H1 (cell line): ENCODE data around the gene PPP1R12A. TPM values are rescaled to one million over a fixed set of nuclear protein-coding genes. Genes with fewer than 3 reads are reported as not detected.

Experiments used
- CTCF ChIA-PET: fragments of 300-600 bp; sonication (Branson Sonifier 250); formaldehyde crosslinking; loops from one replicate; lab custom pipeline; 2021; ENCODE audit not compliant: partially characterized antibody; lab: Charles Lee
- POLR2A ChIA-PET: fragments of 300-600 bp; sonication (Branson Sonifier 250); formaldehyde crosslinking; loops from one replicate; lab custom pipeline; 2021; ENCODE audit warnings: inconsistent platforms; ENCODE audit not compliant: partially characterized antibody; lab: Charles Lee
- DNase-seq, 2 experiments: peaks; one replicate each; pipeline versions ENCODE4 v3.0.0 to v3.0.0-alpha.2; 2010 to 2022; ENCODE audit warnings: low spot score in 2 of 2, low read depth in 1 of 2, mixed read lengths in 1 of 2
- FAIRE-seq: peaks from 2 replicates; lab custom pipeline; 2011; peaks lifted over from hg19 to GRCh38; lab: Jason Lieb, UNC
- H2AFZ ChIP-seq: 2 replicates; pipeline ENCODE4 v1.8.1; 2012; ENCODE audit warnings: low read length, inconsistent platforms
- H2AK5ac ChIP-seq: 2 replicates; pipeline ENCODE4 v1.6.1; 2013; ENCODE audit warnings: low read depth, low read length
- H2BK120ac ChIP-seq: replicated peaks from 2 replicates; pipeline ENCODE3; 2013; ENCODE audit warnings: low read depth, low read length, inconsistent platforms
- H2BK12ac ChIP-seq: 2 replicates; pipeline ENCODE4 v1.6.1; 2013; ENCODE audit warnings: low read depth, low read length
- H2BK15ac ChIP-seq: 2 replicates; pipeline ENCODE4 v1.6.1; 2013; ENCODE audit warnings: low read length
- H2BK20ac ChIP-seq: 2 replicates; pipeline ENCODE4 v1.6.1; 2013; ENCODE audit warnings: low read length
- H2BK5ac ChIP-seq: 2 replicates; pipeline ENCODE4 v1.6.1; 2013; ENCODE audit warnings: low read depth, low read length
- H3K14ac ChIP-seq: 2 replicates; pipeline ENCODE4 v1.6.1; 2013; ENCODE audit warnings: inconsistent platforms; ENCODE audit not compliant: insufficient read length
- H3K18ac ChIP-seq: 2 replicates; pipeline ENCODE4 v1.6.1; 2013; ENCODE audit warnings: low read length; ENCODE audit errors: extremely low read depth
- H3K23ac ChIP-seq: 2 replicates; pipeline ENCODE4 v1.6.1; 2013; ENCODE audit warnings: inconsistent platforms; ENCODE audit not compliant: insufficient read length
- H3K23me2 ChIP-seq: 2 replicates; pipeline ENCODE4 v1.6.1; 2013; ENCODE audit warnings: low read depth, low read length
- H3K27ac ChIP-seq: 2 replicates; pipeline ENCODE4 v1.6.1; 2011; ENCODE audit warnings: low read depth, low read length, inconsistent platforms
- H3K27me3 ChIP-seq, 4 experiments: replicated peaks in 1 of 4; 1 replicate in 1 of 4; 2 replicates in 3 of 4; pipeline versions ENCODE4 v1.6.1 to v1.8.1; 2011 to 2013; ENCODE audit warnings: low read length in 3 of 4, mild to moderate bottlenecking in 3 of 4, inconsistent platforms in 2 of 4, mixed read lengths in 2 of 4, moderate library complexity in 1 of 4; ENCODE audit not compliant: control insufficient read depth in 3 of 4, insufficient read depth in 3 of 4; ENCODE audit errors: extremely low read depth in 1 of 4
- H3K36me3 ChIP-seq, 4 experiments: 2 replicates each; pipeline versions ENCODE4 v1.6.1 to v1.8.1; 2011 to 2013; ENCODE audit warnings: mild to moderate bottlenecking in 4 of 4, low read length in 3 of 4, moderate library complexity in 2 of 4, control low read depth in 1 of 4, inconsistent platforms in 1 of 4; ENCODE audit not compliant: insufficient read depth in 4 of 4, control insufficient read depth in 2 of 4
- H3K4ac ChIP-seq: replicated peaks from 2 replicates; pipeline ENCODE3; 2013; ENCODE audit warnings: low read length, low read depth, mixed read lengths, inconsistent platforms; ENCODE audit not compliant: insufficient read length
- H3K4me1 ChIP-seq, 4 experiments: replicated peaks in 1 of 4; 1 replicate in 1 of 4; 2 replicates in 3 of 4; pipeline versions ENCODE4 v1.6.1 to v1.8.1; 2011 to 2013; ENCODE audit warnings: low read length in 3 of 4, inconsistent platforms in 2 of 4, mixed read lengths in 1 of 4; ENCODE audit not compliant: insufficient read depth in 4 of 4, control insufficient read depth in 3 of 4
- H3K4me2 ChIP-seq, 2 experiments: 2 replicates each; pipeline versions ENCODE4 v1.6.1 to v1.8.1; 2011 to 2013; ENCODE audit warnings: low read depth in 2 of 2, low read length in 2 of 2, control low read depth in 1 of 2, inconsistent platforms in 1 of 2, mild to moderate bottlenecking in 1 of 2; ENCODE audit not compliant: insufficient read depth in 1 of 2
- H3K4me3 ChIP-seq, 4 experiments: fragments of 200-600, 300-600 bp in 1 of 4; sonication (generic), shearing (Covaris generic), sonication (Bioruptor Twin) in 1 of 4; 2 replicates each; pipeline versions ENCODE4 v1.5.1 to v1.8.1; 2011 to 2016; ENCODE audit warnings: low read length in 4 of 4, low read depth in 3 of 4, control low read depth in 2 of 4, inconsistent platforms in 2 of 4, mild to moderate bottlenecking in 2 of 4, mixed read lengths in 1 of 4, moderate library complexity in 1 of 4; ENCODE audit not compliant: insufficient read depth in 2 of 4; ENCODE audit errors: extremely low read depth in 1 of 4
- H3K56ac ChIP-seq: replicated peaks from 2 replicates; pipeline ENCODE3; 2013; ENCODE audit warnings: low read depth, mild to moderate bottlenecking, mixed read lengths, low read length, inconsistent platforms; ENCODE audit not compliant: insufficient read length
- H3K79me1 ChIP-seq: 2 replicates; pipeline ENCODE4 v1.6.1; 2013; ENCODE audit warnings: low read depth, low read length, control low read depth
- H3K79me2 ChIP-seq, 2 experiments: 2 replicates each; pipeline versions ENCODE4 v1.6.1 to v1.8.1; 2012 to 2013; ENCODE audit warnings: low read length in 2 of 2, mild to moderate bottlenecking in 2 of 2, inconsistent platforms in 1 of 2; ENCODE audit not compliant: insufficient read depth in 2 of 2, control insufficient read depth in 1 of 2
- H3K9ac ChIP-seq, 4 experiments: replicated peaks in 1 of 4; 1 replicate in 1 of 4; 2 replicates in 3 of 4; pipeline versions ENCODE4 v1.6.1 to v1.8.1; 2011 to 2013; ENCODE audit warnings: low read depth in 3 of 4, low read length in 3 of 4, control low read depth in 2 of 4, mild to moderate bottlenecking in 2 of 4, moderate library complexity in 2 of 4, inconsistent platforms in 1 of 4; ENCODE audit errors: extremely low read depth in 1 of 4
- H3K9me3 ChIP-seq, 2 experiments: 2 replicates each; pipeline versions ENCODE4 v1.6.1 to v1.8.1; 2012 to 2013; ENCODE audit warnings: mild to moderate bottlenecking in 2 of 2, moderate library complexity in 2 of 2, control low read depth in 1 of 2, inconsistent platforms in 1 of 2, low read depth in 1 of 2, low read length in 1 of 2, mixed read lengths in 1 of 2; ENCODE audit not compliant: insufficient read depth in 2 of 2
- H4K20me1 ChIP-seq, 2 experiments: replicated peaks in 1 of 2; 2 replicates each; pipeline versions ENCODE3 to v1.8.1; 2011 to 2013; ENCODE audit warnings: inconsistent platforms in 2 of 2, low read length in 2 of 2, mild to moderate bottlenecking in 1 of 2; ENCODE audit not compliant: insufficient read depth in 2 of 2, control insufficient read depth in 1 of 2
- H4K5ac ChIP-seq: 2 replicates; pipeline ENCODE4 v1.6.1; 2013; ENCODE audit warnings: low read length, low read depth, mixed read lengths, inconsistent platforms; ENCODE audit not compliant: insufficient read length
- H4K8ac ChIP-seq: 2 replicates; pipeline ENCODE4 v1.8.0; 2013; ENCODE audit warnings: mild to moderate bottlenecking, moderate library complexity, low read length, inconsistent platforms; ENCODE audit not compliant: insufficient read depth; ENCODE audit errors: extremely low read depth
- H4K91ac ChIP-seq: replicated peaks from 2 replicates; pipeline ENCODE3; 2013; ENCODE audit warnings: low read length, mixed read lengths, inconsistent platforms; ENCODE audit not compliant: insufficient read length
- ASH2L ChIP-seq: fragments of 200-600, 300-600 bp; sonication (generic); IDR thresholded peaks from one replicate; pipeline ENCODE4 v1.7.1; 2017; ENCODE audit warnings: low read length
- CBX8 ChIP-seq: fragments of 300-800, 300-1000 bp; sonication (generic); IDR thresholded peaks from 2 replicates; pipeline ENCODE4 v1.7.1; 2016; ENCODE audit warnings: low read depth, low read length, borderline replicate concordance
- CHD2 ChIP-seq: IDR thresholded peaks from 2 replicates; pipeline ENCODE4 v1.6.1; 2012; ENCODE audit warnings: low read length, improper control_type of control experiment
- GABPA ChIP-seq: IDR thresholded peaks from 2 replicates; pipeline ENCODE4 v1.6.1; 2011; ENCODE audit warnings: mild to moderate bottlenecking, low read length, moderate library complexity, borderline replicate concordance; ENCODE audit not compliant: insufficient read depth
- HDAC6 ChIP-seq: IDR thresholded peaks from one replicate; pipeline ENCODE4 v1.7.1; 2012; ENCODE audit warnings: low read depth, mild to moderate bottlenecking, inconsistent platforms, low read length, moderate library complexity
- RBBP5 ChIP-seq: IDR thresholded peaks from 2 replicates; pipeline ENCODE4 v1.7.1; 2012; ENCODE audit warnings: low read depth, mild to moderate bottlenecking, inconsistent platforms, low read length, moderate library complexity, borderline replicate concordance
- SIRT6 ChIP-seq: IDR thresholded peaks from one replicate; pipeline ENCODE4 v1.7.1; 2012; ENCODE audit warnings: low read length, inconsistent platforms
- SP4 ChIP-seq: IDR thresholded peaks from 2 replicates; pipeline ENCODE4 v1.6.1; 2012; ENCODE audit warnings: low read length, inconsistent platforms
- WGBS, 2 experiments: shearing (Covaris generic) in 1 of 2; methylation state at CpG; one replicate each; pipeline versions ENCODE4 v1.1.6 to v1.1.7; 2013 to 2015; ENCODE audit warnings: low lambda C conversion rate in 2 of 2, mixed read lengths in 2 of 2, inconsistent platforms in 1 of 2, low coverage in 1 of 2, missing lambda C conversion rate in 1 of 2; ENCODE audit not compliant: insufficient replicate concordance in 2 of 2, insufficient coverage in 1 of 2, insufficient read length in 1 of 2; ENCODE audit errors: extremely low coverage in 1 of 2, missing lambda C conversion rate in 1 of 2; 5-methylcytosine and 5-hydroxymethylcytosine counted together
- polyA plus RNA-seq, 7 experiments: library from polyadenylated mRNA; depleted of rRNA in 3 of 7; stranded (reverse) in 5 of 7; unstranded in 2 of 7; fragments of >200 nt in 5 of 7; fragments of 200-250 nt in 2 of 7; gene quantifications; 1 replicate in 5 of 7; 2 replicates in 1 of 7; 4 replicates in 1 of 7; pipeline versions ENCODE4 v1.2.1 to v1.2.3, GENCODE V29; 2011 to 2013; ENCODE audit warnings: missing spikeins in 2 of 7, mixed read lengths in 2 of 7
- total RNA-seq: library from RNA; stranded (reverse); fragmentation: NEBNext Ultra II Directional; extraction: Animal tissue kit (Norgen Biotek cat#: 25700); gene quantifications from 2 replicates; pipeline ENCODE4 v1.2.1, GENCODE V29; 2021
- TF ChIP-seq, protein P1 (sequence below): IDR thresholded peaks from 2 replicates; pipeline ENCODE4 v1.6.1; 2012; ENCODE audit warnings: inconsistent platforms
- TF ChIP-seq, protein P2 (sequence below): IDR thresholded peaks from 2 replicates; pipeline ENCODE4 v1.6.1; 2011; ENCODE audit warnings: low read depth, mild to moderate bottlenecking, low read length; ENCODE audit not compliant: insufficient read depth

Gene PPP1R12A
- total and polyA plus RNA-seq, 2 of the 8 experiments (the other 6 are each of a cell fraction or from before 2014, with no cell fraction given) = 14.7 to 81.5 TPM

DNA sequence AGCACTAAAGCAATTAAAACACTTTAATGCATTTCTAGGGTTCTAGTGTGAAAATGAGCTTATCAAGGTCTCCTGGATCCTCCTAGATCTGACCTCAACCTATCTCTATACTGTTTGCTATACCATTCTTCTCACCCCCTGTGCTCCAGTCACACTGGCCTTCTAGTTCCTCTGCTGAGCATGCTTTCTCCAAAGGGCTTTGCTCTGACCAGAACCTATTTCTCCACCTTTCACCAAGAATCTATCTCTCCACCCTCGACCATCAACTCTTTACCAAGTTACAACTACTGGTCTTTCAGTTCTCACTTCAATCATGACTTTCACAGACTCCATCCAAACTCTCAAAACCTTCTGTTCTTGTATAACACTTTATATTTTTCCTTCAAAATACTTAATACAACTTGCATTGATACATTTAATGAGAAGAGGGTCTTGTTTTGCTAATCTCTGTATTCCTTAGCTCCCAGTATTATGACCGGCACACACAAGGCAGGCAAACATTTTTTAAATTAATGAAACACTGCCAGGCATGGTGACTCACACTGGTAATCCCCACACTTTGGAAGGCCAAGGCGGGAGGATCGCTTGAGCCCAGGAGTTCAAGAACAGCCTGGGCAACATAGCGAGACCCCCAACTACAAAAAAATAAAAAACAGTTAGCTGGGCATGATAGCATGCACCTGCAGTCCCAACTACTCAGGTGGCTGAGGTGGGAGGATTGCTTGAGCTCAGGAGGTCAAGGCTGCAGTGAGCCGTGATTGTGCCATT, 22.8 kb downstream of the PPP1R12A start:
- H3K4me3 ChIP-seq = no peak overlapping the region
- no peak overlapping the region for H3K18ac ChIP-seq
- H2BK12ac ChIP-seq = no peak overlapping the region
- 98% methylated on average over 6 of the region's 6 CpGs; no CpG with 5 or more reads in 1 of the 2 experiments for WGBS, 2 experiments
- H3K27ac ChIP-seq = no peak overlapping the region
- H3K79me1 ChIP-seq = no peaks in the 10 kb centered on the region
- no peak overlapping the region for H2BK20ac ChIP-seq
- H4K91ac ChIP-seq = no peak overlapping the region
- H3K4me2 ChIP-seq = no peak overlapping the region
- FAIRE-seq = no peak
- POLR2A ChIA-PET = interaction anchor here (1.2 to 1.7 kb wide), 3 partner anchors 17 to 22 kb away, joined by 3 to 6 read pairs (median 5); no protein-coding TSS in a partner anchor
- H4K20me1 ChIP-seq = peaks cover 6 to 14% of the 10 kb centered on the region in 2 experiments
- no peak overlapping the region for H2AFZ ChIP-seq
- no peak for DNase-seq
- no peaks in the 10 kb centered on the region for H3K27me3 ChIP-seq
- H3K23ac ChIP-seq = no peak overlapping the region
- CTCF ChIA-PET = interaction anchor here (1.2 to 1.5 kb wide), 2 partner anchors 18 to 25 kb away, joined by 3 to 4 read pairs; no protein-coding TSS in a partner anchor
- no peak overlapping the region; a peak in 1 of 7 replicates for H3K9ac ChIP-seq
- no peak overlapping the region for H3K14ac ChIP-seq
- no peak overlapping the region for H3K4ac ChIP-seq
- H2BK5ac ChIP-seq = no peak overlapping the region
- H2AK5ac ChIP-seq = no peak overlapping the region
- no peak overlapping the region for H2BK15ac ChIP-seq
- H3K79me2 ChIP-seq = peaks cover 3 to 99% of the 10 kb centered on the region in 2 experiments; a peak in 3 of 4 replicates
- no peak overlapping the region for H4K5ac ChIP-seq
- H3K23me2 ChIP-seq = no peaks in the 10 kb centered on the region
- peaks cover 0 to 2% (median 0%) of the 10 kb centered on the region in 4 experiments; a peak in 1 of 7 replicates for H3K4me1 ChIP-seq
- H3K9me3 ChIP-seq = no peaks in the 10 kb centered on the region
- no peaks in the 10 kb centered on the region for H3K36me3 ChIP-seq
- no peak overlapping the region for H2BK120ac ChIP-seq
- no peak overlapping the region for H3K56ac ChIP-seq
- no peak overlapping the region for H4K8ac ChIP-seq
- TF ChIP-seq, protein P1, sequence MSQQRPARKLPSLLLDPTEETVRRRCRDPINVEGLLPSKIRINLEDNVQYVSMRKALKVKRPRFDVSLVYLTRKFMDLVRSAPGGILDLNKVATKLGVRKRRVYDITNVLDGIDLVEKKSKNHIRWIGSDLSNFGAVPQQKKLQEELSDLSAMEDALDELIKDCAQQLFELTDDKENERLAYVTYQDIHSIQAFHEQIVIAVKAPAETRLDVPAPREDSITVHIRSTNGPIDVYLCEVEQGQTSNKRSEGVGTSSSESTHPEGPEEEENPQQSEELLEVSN = no peak
- no peak for TF ChIP-seq SP4
- no peak for TF ChIP-seq SIRT6
- TF ChIP-seq GABPA = no peak
- no peak for TF ChIP-seq RBBP5
- no peak for TF ChIP-seq CBX8
- TF ChIP-seq, protein P2, sequence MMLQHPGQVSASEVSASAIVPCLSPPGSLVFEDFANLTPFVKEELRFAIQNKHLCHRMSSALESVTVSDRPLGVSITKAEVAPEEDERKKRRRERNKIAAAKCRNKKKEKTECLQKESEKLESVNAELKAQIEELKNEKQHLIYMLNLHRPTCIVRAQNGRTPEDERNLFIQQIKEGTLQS = no peak
- TF ChIP-seq ASH2L = no peak
- no peak for TF ChIP-seq CHD2
- TF ChIP-seq HDAC6 = no peak
